HepG2 (cell line): Measurements from ENCODE around the gene DPY30. TPM values are rescaled to one million over a fixed set of nuclear protein-coding genes. Genes with fewer than 3 reads are reported as not detected.

Experiments used
- ATAC-seq: fragments of 200-7000 bp; cut with Tn5 transposase; 3 replicates; pipeline ENCODE4 v1.9.1; 2020; ENCODE audit warnings: mild to moderate bottlenecking, moderate library complexity
- BruUV-seq: library from RNA; stranded (reverse); fragments of 400-500 nt; replicated peaks from 2 replicates; lab custom pipeline; 2021; lab: Mats Ljungman, UMichigan
- CTCF ChIA-PET: fragments of 300-600 bp; formaldehyde crosslinking; extraction: SDS; loops from one replicate; lab custom pipeline; 2021; ENCODE audit warnings: low total read pairs, inconsistent platforms, low intra/inter-chr PET ratio; lab: Yijun Ruan, JAX
- POLR2A ChIA-PET: fragments of 350-600 bp; sonication (Branson Sonifier 250); formaldehyde crosslinking; loops from one replicate; lab custom pipeline; 2020; ENCODE audit warnings: antibody characterized with exemption, inconsistent platforms; lab: Yijun Ruan, JAX
- DNase-seq: peaks from one replicate; pipeline ENCODE4 v3.0.0-alpha.2; 2015; ENCODE audit warnings: low spot score
- FAIRE-seq: peaks from 3 replicates; lab custom pipeline; 2011; peaks lifted over from hg19 to GRCh38; lab: Jason Lieb, UNC
- H2AFZ ChIP-seq: one replicate; pipeline ENCODE4 v1.6.1; 2011; ENCODE audit warnings: low read length, inconsistent platforms
- H3K27ac ChIP-seq: fragments of 300-600 bp; 3 replicates; pipeline ENCODE4 v1.8.0; 2011; ENCODE audit warnings: mixed run types, mild to moderate bottlenecking, mixed read lengths, low read length, inconsistent platforms; ENCODE audit not compliant: insufficient read depth; ENCODE audit errors: extremely low read length
- H3K27me3 ChIP-seq, 2 experiments: fragments of 200-600 bp in 1 of 2; 2 replicates in 1 of 2; 3 replicates in 1 of 2; pipeline versions ENCODE4 v1.6.0 to v1.8.0; 2011; ENCODE audit warnings: low read length in 2 of 2, mild to moderate bottlenecking in 2 of 2, moderate library complexity in 2 of 2, inconsistent platforms in 1 of 2; ENCODE audit not compliant: insufficient read depth in 2 of 2, control insufficient read depth in 1 of 2
- H3K36me3 ChIP-seq, 2 experiments: fragments of 200-600 bp in 1 of 2; replicated peaks in 1 of 2; 2 replicates in 1 of 2; 3 replicates in 1 of 2; pipeline versions ENCODE4 v1.5.1 to v1.8.0; 2011; ENCODE audit warnings: low read length in 2 of 2, inconsistent platforms in 1 of 2; ENCODE audit not compliant: insufficient read depth in 2 of 2, control insufficient read depth in 1 of 2
- H3K4me1 ChIP-seq: 2 replicates; pipeline ENCODE4 v1.5.1; 2012; ENCODE audit warnings: low read length, inconsistent platforms; ENCODE audit not compliant: insufficient read depth
- H3K4me2 ChIP-seq: 2 replicates; pipeline ENCODE4 v1.6.0; 2011; ENCODE audit warnings: low read depth, low read length, inconsistent platforms
- H3K4me3 ChIP-seq, 3 experiments: fragments of 200-600 bp in 1 of 3; sonication (generic), shearing (Covaris generic) in 1 of 3; replicated peaks in 1 of 3; 2 replicates each; pipeline ENCODE4 v1.5.1; 2011 to 2016; ENCODE audit warnings: low read length in 3 of 3, inconsistent platforms in 2 of 3, low read depth in 2 of 3, mild to moderate bottlenecking in 2 of 3, control low read depth in 1 of 3, mixed read lengths in 1 of 3; ENCODE audit not compliant: insufficient read depth in 1 of 3
- H3K79me2 ChIP-seq: one replicate; pipeline ENCODE4 v1.6.1; 2011; ENCODE audit warnings: low read length, inconsistent platforms; ENCODE audit not compliant: insufficient read depth
- H3K9ac ChIP-seq: 2 replicates; pipeline ENCODE4 v1.6.0; 2011; ENCODE audit warnings: mild to moderate bottlenecking, low read depth, low read length, inconsistent platforms; ENCODE audit not compliant: insufficient read depth
- H3K9me3 ChIP-seq: 2 replicates; pipeline ENCODE4 v1.5.1; 2012; ENCODE audit warnings: mild to moderate bottlenecking, low read length
- H4K20me1 ChIP-seq: 2 replicates; pipeline ENCODE4 v1.6.0; 2011; ENCODE audit warnings: inconsistent platforms, mild to moderate bottlenecking, low read length, moderate library complexity; ENCODE audit not compliant: insufficient read depth
- ARHGAP35 ChIP-seq: sonication (generic); formaldehyde crosslinking; IDR thresholded peaks from 2 replicates; pipeline ENCODE4 v1.9.0; 2022; ENCODE audit warnings: mild to moderate bottlenecking, inconsistent platforms, moderate library complexity, missing genetic modification reagents, borderline replicate concordance
- FOXP4 ChIP-seq: sonication (generic); formaldehyde crosslinking; IDR thresholded peaks from 2 replicates; pipeline ENCODE4 v1.4.0; 2020; ENCODE audit warnings: missing genetic modification reagents
- GTF2F1 ChIP-seq: fragments of 150-350 bp; IDR thresholded peaks from 2 replicates; pipeline ENCODE4 v1.6.1; 2014; ENCODE audit warnings: low read length
- MED8 ChIP-seq: sonication (generic); formaldehyde crosslinking; IDR thresholded peaks from 2 replicates; pipeline ENCODE4 v1.8.1; 2023; ENCODE audit warnings: mild to moderate bottlenecking, missing genetic modification reagents; ENCODE audit not compliant: insufficient replicate concordance
- MIXL1 ChIP-seq: IDR thresholded peaks from 2 replicates; pipeline ENCODE4 v1.6.1; 2016
- NFYC ChIP-seq: IDR thresholded peaks from 2 replicates; pipeline ENCODE4 v1.6.1; 2016; ENCODE audit warnings: missing genetic modification reagents, missing compliant biosample characterization
- NR0B2 ChIP-seq: sonication (generic); formaldehyde crosslinking; IDR thresholded peaks from 2 replicates; pipeline ENCODE4 v1.4.0; 2020; ENCODE audit warnings: mild to moderate bottlenecking, missing genetic modification reagents
- POLR2G ChIP-seq: fragments of 200-400 bp; formaldehyde crosslinking; IDR thresholded peaks from 2 replicates; pipeline ENCODE4 v1.6.1; 2018; ENCODE audit warnings: mild to moderate bottlenecking, low read depth, low read length, moderate library complexity
- PRPF4 ChIP-seq: fragments of 200-400 bp; formaldehyde crosslinking; IDR thresholded peaks from 2 replicates; pipeline ENCODE4 v1.6.1; 2016; ENCODE audit warnings: low read length, low read depth; ENCODE audit not compliant: poor library complexity, severe bottlenecking
- ZBTB2 ChIP-seq: sonication (generic); formaldehyde crosslinking; IDR thresholded peaks from 2 replicates; pipeline ENCODE4 v1.8.0; 2022; ENCODE audit warnings: low read depth, missing genetic modification reagents
- ZNF501 ChIP-seq: sonication (generic); formaldehyde crosslinking; IDR thresholded peaks from 2 replicates; pipeline ENCODE4 v1.5.1; 2020; ENCODE audit warnings: mild to moderate bottlenecking, moderate library complexity, missing genetic modification reagents
- ZNF562 ChIP-seq: sonication (generic); formaldehyde crosslinking; IDR thresholded peaks from 2 replicates; pipeline ENCODE4 v1.8.0; 2022; ENCODE audit warnings: missing genetic modification reagents, borderline replicate concordance
- ZNF7 ChIP-seq: IDR thresholded peaks from 2 replicates; pipeline ENCODE4 v1.6.1; 2016; ENCODE audit warnings: missing biosample characterization, missing genetic modification reagents
- ZNF703 ChIP-seq: sonication (generic); formaldehyde crosslinking; IDR thresholded peaks from 2 replicates; pipeline ENCODE4 v1.5.1; 2020; ENCODE audit warnings: missing genetic modification reagents, mild to moderate bottlenecking, moderate library complexity, borderline replicate concordance
- ZNF710 ChIP-seq: sonication (generic); formaldehyde crosslinking; IDR thresholded peaks from 2 replicates; pipeline ENCODE4 v1.5.0; 2020; ENCODE audit warnings: mild to moderate bottlenecking, missing genetic modification reagents, borderline replicate concordance
- ZNF816 ChIP-seq: sonication (generic); formaldehyde crosslinking; IDR thresholded peaks from 2 replicates; pipeline ENCODE4 v1.8.0; 2022; ENCODE audit warnings: missing genetic modification reagents, mild to moderate bottlenecking, borderline replicate concordance
- ZZZ3 ChIP-seq: sonication (generic); formaldehyde crosslinking; IDR thresholded peaks from 2 replicates; pipeline ENCODE4 v1.4.0; 2020; ENCODE audit warnings: missing genetic modification reagents, mild to moderate bottlenecking, borderline replicate concordance
- WGBS: methylation state at CpG from one replicate; pipeline ENCODE4 v1.1.6; 2017; ENCODE audit warnings: low lambda C conversion rate; 5-methylcytosine and 5-hydroxymethylcytosine counted together
- in situ Hi-C: cut with HindIII; loops from 2 replicates; pipeline ENCODE4 v1.10.0; 2017; ENCODE audit warnings: low pct_unique_long_range_greater_than_20kb; ENCODE audit not compliant: extremely low pct_ligation_motif_present
- intact Hi-C: fragments of 100-400 bp; cut with micrococcal nuclease; formaldehyde crosslinking; loops from one replicate; pipeline ENCODE4 v1.10.0; 2022; ENCODE audit not compliant: unreplicated experiment
- polyA plus RNA-seq, 8 experiments: library from polyadenylated mRNA; depleted of rRNA in 3 of 8; stranded (reverse) in 7 of 8; unstranded in 1 of 8; fragments of >200 nt; fragmentation: Illumina TruSeq in 4 of 8; extraction: Trizol in 4 of 8; gene quantifications; 2 replicates each; pipeline versions ENCODE4 v1.2.1 to v1.2.3, GENCODE V29; 2011 to 2016; ENCODE audit warnings: low read depth in 4 of 8, missing spikeins in 1 of 8, mixed read lengths in 1 of 8; ENCODE audit not compliant: insufficient read depth in 1 of 8
- total RNA-seq, 5 experiments: library from RNA; depleted of rRNA; stranded (reverse); fragments of >200 nt; fragmentation: Illumina TruSeq; extraction: Trizol; gene quantifications; 2 replicates each; pipeline ENCODE4 v1.2.3, GENCODE V29; 2016; ENCODE audit warnings: low read depth in 1 of 5

Gene DPY30
- total and polyA plus RNA-seq, 2 of the 13 experiments (the other 11 are each of a cell fraction or from before 2014, with no cell fraction given): 98.1 to 118 TPM

- in situ Hi-C loops (no loop called here), intact Hi-C loops (no loop called here)
- H3K4me2 ChIP-seq: no peak overlapping the region
- FAIRE-seq: no peak
- peaks cover 7% of the 10 kb centered on the region for H4K20me1 ChIP-seq
- no peak for DNase-seq
- no peak overlapping the region for H3K27ac ChIP-seq
- H3K4me3 ChIP-seq: no peak overlapping the region
- peaks cover 30% of the 10 kb centered on the region for H3K4me1 ChIP-seq
- H2AFZ ChIP-seq: no peak overlapping the region
- ChIA-PET POLR2A (interaction anchor here (1.0 kb wide), 1 partner anchor 41 kb away, joined by 3 read pairs; the partner anchor contains the start of gene DPY30), CTCF (no interaction called here)
- H3K9ac ChIP-seq: no peak overlapping the region
- over 99% methylated on average over 4 of the region's 4 CpGs for WGBS
- no peaks in the 10 kb centered on the region for H3K27me3 ChIP-seq
- H3K36me3 ChIP-seq: no peaks in the 10 kb centered on the region; a peak in 2 of 5 replicates
- no peaks in the 10 kb centered on the region for H3K9me3 ChIP-seq
- no peak for ATAC-seq
- no TSS peak for BruUV-seq
- H3K79me2 ChIP-seq: peaks cover 88% of the 10 kb centered on the region
- TF ChIP-seq ZNF816 (no peak), POLR2G (no peak), NR0B2 (CRISPR knock-in tag) (no peak), ZBTB2 (no peak), GTF2F1 (no peak), MIXL1 (no peak), ZZZ3 (CRISPR knock-in tag) (no peak), ARHGAP35 (CRISPR knock-in tag) (no peak), ZNF710 (CRISPR knock-in tag) (no peak), ZNF7 (CRISPR knock-in tag) (no peak), ZNF562 (CRISPR knock-in tag) (no peak), FOXP4 (CRISPR knock-in tag) (no peak), PRPF4 (no peak), ZNF703 (CRISPR knock-in tag) (no peak), NFYC (CRISPR knock-in tag) (no peak), ZNF501 (CRISPR knock-in tag) (no peak), MED8 (CRISPR knock-in tag) (no peak)
These were observed 40.7 kb downstream of the DPY30 start for GRCh38 chr2:31998731-31999383.
